ENCODE results near the gene XPOT.

GRCh38 chr12:64457466-64457865 is 53.3 kb downstream of the XPOT start:
- TF ChIP-seq CTCF (IDR thresholded peaks at IDR 0.05) (no peak), POLR2A (IDR thresholded peaks at IDR 0.05) (no peak), POLR2AphosphoS5 (IDR thresholded peaks at IDR 0.05) (no peak)
